GM13977 (cell line): ENCODE results near the gene THOP1.
A peak's percentile ranks its signal among the peaks of the same experiment; 100 is the strongest.

ENCODE experiments used
- DNase-seq: peaks from one replicate; pipeline ENCODE4 v3.0.0; 2012; ENCODE audit warnings: low spot score
- CTCF ChIP-seq: IDR thresholded peaks from 2 replicates; pipeline ENCODE4 v1.5.1; 2012; ENCODE audit warnings: mild to moderate bottlenecking, control low read depth; ENCODE audit not compliant: insufficient read depth; ENCODE audit errors: extremely low read depth, missing control alignments
- in situ Hi-C: fragments of 300-500 bp; cut with MboI; formaldehyde crosslinking; loops from one replicate; pipeline ENCODE4 v1.12.0; 2022; ENCODE audit warnings: low sequenced_read_pairs, low pct_unique_long_range_greater_than_20kb, mixed read lengths, inconsistent platforms; ENCODE audit not compliant: unreplicated experiment

Gene THOP1

DNA sequence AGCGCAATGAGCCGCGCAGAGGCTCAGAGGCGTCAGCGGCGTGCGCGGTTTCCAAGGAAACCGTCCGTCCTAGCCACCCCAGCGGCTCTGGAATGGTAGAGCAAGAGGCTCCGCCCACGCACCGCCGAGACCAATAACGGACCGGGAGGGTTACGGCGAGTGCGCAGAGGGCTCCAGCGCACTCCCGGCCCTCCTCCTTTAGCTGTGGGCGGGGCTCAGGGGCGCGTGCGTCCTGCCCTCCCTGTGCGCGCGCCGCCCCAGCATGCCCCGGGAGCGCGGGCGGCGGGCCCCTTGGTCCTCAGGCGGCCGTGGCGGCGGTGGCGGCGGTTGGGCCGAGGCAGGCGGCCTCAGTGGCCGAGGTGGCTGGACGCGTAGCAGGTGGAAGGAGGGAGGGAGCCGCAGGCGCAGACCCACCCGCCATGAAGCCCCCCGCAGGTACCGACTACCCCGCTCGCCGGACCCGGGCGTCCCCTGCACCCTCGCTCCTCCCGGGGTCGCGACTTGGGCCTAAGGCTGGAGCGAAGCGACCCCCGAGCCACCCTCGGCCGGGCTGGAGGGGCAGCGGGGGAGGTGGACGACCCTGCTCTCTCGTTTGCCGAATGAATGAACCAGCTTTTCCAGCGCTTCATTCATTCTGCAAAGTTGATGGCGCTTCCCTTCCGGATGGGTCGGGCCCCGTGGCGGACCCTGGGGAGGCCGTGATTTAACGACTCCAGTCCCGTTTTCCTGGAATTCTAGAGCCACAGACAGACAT, at the start of gene THOP1:
Gene THOP1, plus strand, starts transcription at position 260 of the 754 bp plus-strand sequence. Its CDS starts 160 bp downstream, at position 420.
- DNase-seq, result peak; percentile 98
- TF ChIP-seq CTCF, result no peak
- in situ Hi-C loops, result no loop called here

GRCh38 chr19:2736550-2737190, 48.6 kb upstream of the THOP1 start:
- no peak for DNase-seq
- in situ Hi-C loops, result no loop called here
- TF ChIP-seq CTCF, result no peak

DNA sequence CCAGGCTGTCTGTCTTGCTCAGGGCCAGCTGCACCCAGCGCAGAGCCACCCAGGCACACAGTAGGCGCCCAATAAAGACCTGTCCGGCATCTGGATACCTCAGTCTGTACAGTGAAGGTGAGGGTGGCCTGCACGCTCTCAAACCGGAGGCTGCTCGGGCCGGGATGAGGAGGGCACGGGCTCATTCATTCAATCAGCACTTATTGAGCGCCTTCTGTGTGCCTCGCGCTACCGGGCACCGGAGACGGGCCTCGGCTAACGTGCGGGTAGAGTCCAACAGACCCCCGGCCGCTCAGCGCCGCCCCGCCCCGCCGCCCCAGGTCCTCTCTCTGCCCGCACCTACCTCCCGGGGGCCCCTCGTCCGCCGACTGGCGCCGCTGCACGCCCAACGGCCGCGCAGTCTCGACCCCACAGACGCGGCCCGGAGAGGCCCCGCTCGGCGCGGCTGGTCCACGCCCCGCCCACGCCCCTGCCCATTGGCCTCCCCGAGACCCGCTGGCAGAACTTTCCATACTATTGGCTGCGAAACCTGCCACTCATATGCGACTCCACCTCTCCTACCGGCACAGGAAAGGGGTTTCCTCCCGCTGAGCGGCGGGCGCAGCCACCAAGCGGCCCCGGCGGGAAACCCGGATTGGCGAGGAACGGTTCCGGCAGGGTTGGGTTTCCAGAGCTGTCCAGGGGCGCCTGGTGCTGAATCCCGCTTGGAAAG, 45.5 kb upstream of the THOP1 start, which contains the start of gene SLC39A3:
Gene SLC39A3, minus strand, starts transcription at position 416 of the 712 bp plus-strand sequence. CDS start 2,760 bp downstream, outside the sequence.
- no peak for TF ChIP-seq CTCF
- peak; percentile 100 for DNase-seq
- in situ Hi-C loops, result no loop called here

- no peak for DNase-seq
- in situ Hi-C loops, result no loop called here
- no peak for TF ChIP-seq CTCF
Measured at GRCh38 chr19:2740314-2740656, 45.0 kb upstream of the THOP1 start.

- DNase-seq, result no peak
- TF ChIP-seq CTCF, result no peak
- in situ Hi-C loops, result no loop called here
Measured at GRCh38 chr19:2743099-2743498, 42.2 kb upstream of the THOP1 start.

DNA sequence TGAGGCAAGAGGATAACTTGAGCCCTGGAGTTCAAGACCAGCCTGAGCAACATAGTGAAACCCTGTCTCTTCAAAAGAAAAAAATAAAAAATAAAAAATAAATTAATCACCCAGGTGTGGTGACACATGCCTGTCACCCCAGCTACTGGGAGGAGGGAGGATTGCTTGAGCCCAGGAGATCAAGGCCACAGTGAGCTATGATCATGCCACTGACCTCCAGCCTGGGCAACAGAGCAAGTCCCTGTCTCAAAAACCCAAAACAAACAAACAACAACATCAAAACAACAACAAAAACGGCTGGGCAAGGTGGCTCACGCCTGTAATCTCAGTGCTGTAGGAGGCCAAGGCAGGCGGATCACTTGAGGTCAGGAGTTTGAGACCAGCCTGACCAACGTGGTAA, 41.2 kb upstream of the THOP1 start:
- in situ Hi-C loops, result no loop called here
- DNase-seq, result no peak
- TF ChIP-seq CTCF, result no peak
